Measurements from ENCODE around the gene MRGPRG.

The MRGPRG gene

DNA sequence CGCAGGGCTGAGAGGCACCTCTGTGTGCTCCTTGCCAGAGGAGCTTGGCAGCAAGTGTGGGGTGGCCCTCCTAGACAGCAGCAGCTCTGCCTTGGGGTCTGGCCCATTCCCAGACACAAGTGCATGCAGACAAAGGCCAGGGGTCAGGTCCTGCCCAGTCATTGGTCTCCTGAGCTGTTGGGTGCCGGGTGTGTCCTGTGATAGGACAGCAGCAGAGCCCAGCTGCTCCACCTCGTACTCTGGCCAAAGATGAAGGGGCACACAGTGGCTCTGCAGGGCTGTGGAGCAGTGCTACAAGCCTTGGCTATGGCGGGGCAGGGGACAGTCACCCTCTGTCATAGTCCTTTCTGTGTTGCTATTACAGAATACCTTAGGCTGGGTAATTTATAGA lies 36.2 kb downstream of the MRGPRG start:
- Histone ChIP-seq H3K27me3 (ENCODE audit: insufficient read depth, low read length, poor library complexity) (no peaks in the 10 kb centered on the region), H2AFZ (ENCODE audit: low read depth, low read length) (no peak overlapping the region), H3K4me1 (ENCODE audit: insufficient read depth, low read length) (no peaks in the 10 kb centered on the region), H4K20me1 (ENCODE audit: insufficient read depth, low read length) (no peaks in the 10 kb centered on the region), H3K27ac (ENCODE audit: low read length) (no peak overlapping the region), H3K4me2 (ENCODE audit: insufficient read depth, low read length) (no peak overlapping the region), H3K9ac (ENCODE audit: low read depth, low read length) (no peak overlapping the region), H3K4me3 (ENCODE audit: low read depth in 1 of 2, low read length in 2 of 2) (no peak overlapping the region), H3K36me3 (ENCODE audit: insufficient read depth, low read length) (no peaks in the 10 kb centered on the region), H3K9me3 (ENCODE audit: insufficient read depth, low read length, severe bottlenecking) (no peaks in the 10 kb centered on the region), H3K79me2 (ENCODE audit: insufficient read depth, low read length) (no peaks in the 10 kb centered on the region)
- no peak for TF ChIP-seq EZH2 (IDR thresholded peaks at IDR 0.05; ENCODE audit: borderline replicate concordance, low read depth, low read length, severe bottlenecking)
- TF ChIP-seq, protein P1, sequence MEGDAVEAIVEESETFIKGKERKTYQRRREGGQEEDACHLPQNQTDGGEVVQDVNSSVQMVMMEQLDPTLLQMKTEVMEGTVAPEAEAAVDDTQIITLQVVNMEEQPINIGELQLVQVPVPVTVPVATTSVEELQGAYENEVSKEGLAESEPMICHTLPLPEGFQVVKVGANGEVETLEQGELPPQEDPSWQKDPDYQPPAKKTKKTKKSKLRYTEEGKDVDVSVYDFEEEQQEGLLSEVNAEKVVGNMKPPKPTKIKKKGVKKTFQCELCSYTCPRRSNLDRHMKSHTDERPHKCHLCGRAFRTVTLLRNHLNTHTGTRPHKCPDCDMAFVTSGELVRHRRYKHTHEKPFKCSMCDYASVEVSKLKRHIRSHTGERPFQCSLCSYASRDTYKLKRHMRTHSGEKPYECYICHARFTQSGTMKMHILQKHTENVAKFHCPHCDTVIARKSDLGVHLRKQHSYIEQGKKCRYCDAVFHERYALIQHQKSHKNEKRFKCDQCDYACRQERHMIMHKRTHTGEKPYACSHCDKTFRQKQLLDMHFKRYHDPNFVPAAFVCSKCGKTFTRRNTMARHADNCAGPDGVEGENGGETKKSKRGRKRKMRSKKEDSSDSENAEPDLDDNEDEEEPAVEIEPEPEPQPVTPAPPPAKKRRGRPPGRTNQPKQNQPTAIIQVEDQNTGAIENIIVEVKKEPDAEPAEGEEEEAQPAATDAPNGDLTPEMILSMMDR (IDR thresholded peaks at IDR 0.05; ENCODE audit: borderline replicate concordance, extremely low read depth, low read length, poor library complexity, severe bottlenecking), result no peak
- ATAC-seq (ENCODE audit: insufficient read depth, low read depth) (no peak; the same call in 2 of the 3 replicates), DNase-seq (no peak)

DNA sequence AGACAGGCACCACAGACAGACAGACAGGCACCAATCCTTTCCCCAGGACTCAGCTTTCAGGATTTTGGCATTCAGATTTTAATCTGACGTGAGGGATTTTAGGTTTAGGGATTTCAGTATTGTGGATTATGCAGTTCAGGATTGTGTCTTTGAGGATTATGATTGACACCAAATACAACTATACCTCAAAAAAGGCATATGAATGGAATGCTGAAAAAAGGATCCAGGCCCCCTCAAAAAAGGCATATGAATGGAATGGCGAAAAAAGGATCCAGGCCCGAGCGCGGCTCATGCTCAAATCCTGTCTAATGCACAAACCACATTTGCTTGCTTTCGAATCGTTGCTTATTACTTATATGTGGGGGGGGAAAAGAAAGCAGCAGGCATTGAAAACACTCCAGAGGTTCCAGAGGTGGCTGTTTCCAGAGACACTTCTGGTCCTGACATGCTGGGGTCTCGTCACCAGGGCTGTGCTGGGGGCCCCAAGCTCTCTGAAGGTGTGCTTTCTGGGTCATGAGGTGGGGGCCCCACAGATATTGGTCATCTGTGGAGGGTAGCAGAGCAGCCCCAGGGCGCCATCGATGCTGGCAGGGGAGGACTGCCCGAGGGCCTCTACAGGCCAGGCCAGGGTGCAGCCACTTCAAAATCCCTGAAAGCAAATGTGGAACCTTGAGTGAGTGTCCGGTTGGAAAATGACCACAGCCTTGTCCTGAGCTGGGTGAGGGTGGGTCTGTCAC lies 36.7 kb downstream of the MRGPRG start:
- Histone ChIP-seq H3K27me3 (ENCODE audit: insufficient read depth, low read length, poor library complexity) (no peaks in the 10 kb centered on the region), H3K9me3 (ENCODE audit: insufficient read depth, low read length, severe bottlenecking) (peaks cover under 1% of the 10 kb centered on the region), H3K4me2 (ENCODE audit: insufficient read depth, low read length) (no peak overlapping the region), H3K36me3 (ENCODE audit: insufficient read depth, low read length) (no peaks in the 10 kb centered on the region), H2AFZ (ENCODE audit: low read depth, low read length) (no peak overlapping the region), H3K27ac (ENCODE audit: low read length) (no peak overlapping the region), H3K4me1 (ENCODE audit: insufficient read depth, low read length) (no peaks in the 10 kb centered on the region), H3K4me3 (ENCODE audit: low read depth in 1 of 2, low read length in 2 of 2) (no peak overlapping the region), H4K20me1 (ENCODE audit: insufficient read depth, low read length) (no peaks in the 10 kb centered on the region), H3K9ac (ENCODE audit: low read depth, low read length) (no peak overlapping the region), H3K79me2 (ENCODE audit: insufficient read depth, low read length) (no peaks in the 10 kb centered on the region)
- TF ChIP-seq EZH2 (IDR thresholded peaks at IDR 0.05; ENCODE audit: borderline replicate concordance, low read depth, low read length, severe bottlenecking), result no peak
- TF ChIP-seq, protein P1 (IDR thresholded peaks at IDR 0.05; ENCODE audit: borderline replicate concordance, extremely low read depth, low read length, poor library complexity, severe bottlenecking), result no peak
- DNase-seq, result no peak
- no peak for ATAC-seq (ENCODE audit: insufficient read depth, low read depth)

DNA sequence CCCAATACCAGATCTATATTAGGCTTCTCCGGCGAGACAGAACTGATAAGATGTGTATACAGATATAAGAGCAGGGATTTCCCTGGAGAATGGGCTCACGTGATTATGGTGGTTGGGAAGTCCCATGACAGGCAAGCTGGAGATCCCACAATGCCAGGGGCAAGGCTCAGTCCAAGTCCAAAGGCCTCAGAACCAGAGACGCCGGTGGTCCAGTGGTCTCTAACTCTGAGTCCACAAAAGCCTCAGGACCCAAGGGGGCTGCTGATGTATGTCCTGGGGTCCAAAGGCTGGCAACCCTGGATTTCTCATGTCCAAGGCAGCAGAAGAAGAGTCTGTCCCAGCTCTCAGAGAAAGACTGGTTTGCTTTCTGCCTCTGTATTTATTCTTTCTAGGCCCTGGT lies 37.7 kb downstream of the MRGPRG start:
- DNase-seq, result no peak
- TF ChIP-seq EZH2 (IDR thresholded peaks at IDR 0.05; ENCODE audit: borderline replicate concordance, low read depth, low read length, severe bottlenecking), result no peak
- H3K9ac ChIP-seq (ENCODE audit: low read depth, low read length), result no peak overlapping the region
- no peaks in the 10 kb centered on the region for H3K27me3 ChIP-seq (ENCODE audit: insufficient read depth, low read length, poor library complexity)
- H3K36me3 ChIP-seq (ENCODE audit: insufficient read depth, low read length), result no peaks in the 10 kb centered on the region
- no peak overlapping the region for H2AFZ ChIP-seq (ENCODE audit: low read depth, low read length)
- no peak for ATAC-seq (ENCODE audit: insufficient read depth, low read depth)
- no peaks in the 10 kb centered on the region for H4K20me1 ChIP-seq (ENCODE audit: insufficient read depth, low read length)
- H3K4me1 ChIP-seq (ENCODE audit: insufficient read depth, low read length), result no peaks in the 10 kb centered on the region
- no peak overlapping the region for H3K27ac ChIP-seq (ENCODE audit: low read length)
- H3K4me2 ChIP-seq (ENCODE audit: insufficient read depth, low read length), result no peak overlapping the region
- H3K9me3 ChIP-seq (ENCODE audit: insufficient read depth, low read length, severe bottlenecking), result peaks cover 10% of the 10 kb centered on the region
- H3K79me2 ChIP-seq (ENCODE audit: insufficient read depth, low read length), result no peaks in the 10 kb centered on the region
- no peak overlapping the region for H3K4me3 ChIP-seq (ENCODE audit: low read depth in 1 of 2, low read length in 2 of 2)

DNA sequence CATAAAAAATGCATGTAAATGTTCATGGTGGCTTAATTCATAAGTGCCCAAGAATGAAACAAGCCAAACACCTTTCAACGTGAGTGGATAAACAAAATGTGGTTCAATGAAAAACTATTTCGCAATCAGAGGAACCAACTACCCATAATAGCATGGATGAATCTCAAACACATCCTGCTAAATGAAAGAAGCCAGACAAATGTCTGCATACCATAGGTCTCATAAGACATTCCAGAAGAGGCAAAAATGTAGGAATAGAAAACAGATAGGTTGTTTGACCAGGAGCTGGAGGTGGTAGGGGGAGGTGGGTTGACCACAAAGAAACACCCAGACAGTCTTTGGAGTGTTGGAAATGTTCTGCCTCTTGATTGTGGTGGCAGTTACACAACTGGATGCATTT lies 40.3 kb downstream of the MRGPRG start:
- Histone ChIP-seq H3K4me3 (ENCODE audit: low read depth in 1 of 2, low read length in 2 of 2) (no peak overlapping the region), H3K27ac (ENCODE audit: low read length) (no peak overlapping the region), H3K9me3 (ENCODE audit: insufficient read depth, low read length, severe bottlenecking) (peaks cover 10% of the 10 kb centered on the region), H3K27me3 (ENCODE audit: insufficient read depth, low read length, poor library complexity) (no peaks in the 10 kb centered on the region), H4K20me1 (ENCODE audit: insufficient read depth, low read length) (no peaks in the 10 kb centered on the region), H3K36me3 (ENCODE audit: insufficient read depth, low read length) (no peaks in the 10 kb centered on the region), H3K4me2 (ENCODE audit: insufficient read depth, low read length) (no peak overlapping the region), H3K9ac (ENCODE audit: low read depth, low read length) (no peak overlapping the region), H2AFZ (ENCODE audit: low read depth, low read length) (no peak overlapping the region), H3K4me1 (ENCODE audit: insufficient read depth, low read length) (no peaks in the 10 kb centered on the region), H3K79me2 (ENCODE audit: insufficient read depth, low read length) (no peaks in the 10 kb centered on the region)
- TF ChIP-seq, protein P1 (IDR thresholded peaks at IDR 0.05; ENCODE audit: borderline replicate concordance, extremely low read depth, low read length, poor library complexity, severe bottlenecking), result no peak
- no peak for TF ChIP-seq EZH2 (IDR thresholded peaks at IDR 0.05; ENCODE audit: borderline replicate concordance, low read depth, low read length, severe bottlenecking)
- ATAC-seq (ENCODE audit: insufficient read depth, low read depth) (no peak), DNase-seq (no peak)
